Measurements from ENCODE around the gene MTMR12.
"Not testable (repeated sequence)": the region's sequence is repeated elsewhere in the genome, so short reads cannot be mapped to it uniquely, and the experiment has no call there.

DNA sequence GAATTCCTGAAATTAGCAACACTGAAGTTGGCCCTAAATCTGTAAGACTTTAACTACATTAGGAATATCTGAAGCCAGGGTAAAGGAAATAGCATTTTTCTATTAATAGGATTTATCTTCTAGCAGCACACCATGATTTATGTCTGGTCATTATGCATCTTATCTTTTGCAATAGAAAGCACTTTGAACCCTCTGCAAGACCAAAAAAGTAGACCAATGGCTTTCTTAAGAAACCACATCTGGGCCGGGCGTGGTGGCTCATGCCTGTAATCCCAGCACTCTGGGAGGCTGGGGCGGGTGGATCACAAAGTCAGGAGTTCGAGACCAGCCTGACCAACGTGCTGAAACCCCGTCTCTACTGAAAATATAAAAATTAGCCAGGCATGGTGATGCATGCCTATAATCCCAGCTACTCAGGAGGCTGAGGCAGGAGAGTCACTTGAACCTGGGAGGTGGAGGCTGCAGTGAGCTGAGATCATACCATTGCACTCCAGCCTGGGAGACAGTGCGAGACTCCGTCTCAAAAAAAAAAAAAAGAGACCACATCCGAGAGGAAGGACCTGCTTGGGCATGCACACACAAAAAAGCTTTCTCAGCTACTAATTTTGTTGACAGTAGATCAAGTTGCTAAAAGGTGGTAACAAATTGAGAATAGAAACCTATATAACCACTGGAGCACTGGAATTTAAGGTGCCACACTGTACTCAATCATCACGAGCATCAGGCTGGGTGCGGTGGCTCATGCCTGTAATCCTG, 31.2 kb downstream of the MTMR12 start:
- TF ChIP-seq CTCF (conservative IDR thresholded peaks at IDR 0.05; ENCODE audit: low read depth, low read length); MAFK (IDR thresholded peaks at IDR 0.05; ENCODE audit: low read depth, low read length); RAD21 (IDR thresholded peaks at IDR 0.05; ENCODE audit: low read length); RFX5 (IDR thresholded peaks at IDR 0.05; ENCODE audit: low read depth, low read length); ELK1 (IDR thresholded peaks at IDR 0.05; ENCODE audit: borderline replicate concordance, low read depth, low read length); POLR2A (IDR thresholded peaks at IDR 0.05; ENCODE audit: low read depth, low read length); SMC3 (IDR thresholded peaks at IDR 0.05; ENCODE audit: low read depth, low read length); CHD1 (IDR thresholded peaks at IDR 0.05; ENCODE audit: low read depth, low read length); NFE2L2 (IDR thresholded peaks at IDR 0.05; ENCODE audit: low read depth, low read length); BHLHE40 (IDR thresholded peaks at IDR 0.05; ENCODE audit: low read depth, low read length); CEBPB (IDR thresholded peaks at IDR 0.05; ENCODE audit: low read depth, low read length): not testable (repeated sequence)

Data from IMR-90 (cell line).